ENCODE data around the gene L1CAM. TPM values are rescaled to one million over a fixed set of nuclear protein-coding genes. Genes with fewer than 3 reads are reported as not detected.

The L1CAM gene
- total RNA-seq, 1 experiment from 2014 or later = 49.7 TPM

DNA sequence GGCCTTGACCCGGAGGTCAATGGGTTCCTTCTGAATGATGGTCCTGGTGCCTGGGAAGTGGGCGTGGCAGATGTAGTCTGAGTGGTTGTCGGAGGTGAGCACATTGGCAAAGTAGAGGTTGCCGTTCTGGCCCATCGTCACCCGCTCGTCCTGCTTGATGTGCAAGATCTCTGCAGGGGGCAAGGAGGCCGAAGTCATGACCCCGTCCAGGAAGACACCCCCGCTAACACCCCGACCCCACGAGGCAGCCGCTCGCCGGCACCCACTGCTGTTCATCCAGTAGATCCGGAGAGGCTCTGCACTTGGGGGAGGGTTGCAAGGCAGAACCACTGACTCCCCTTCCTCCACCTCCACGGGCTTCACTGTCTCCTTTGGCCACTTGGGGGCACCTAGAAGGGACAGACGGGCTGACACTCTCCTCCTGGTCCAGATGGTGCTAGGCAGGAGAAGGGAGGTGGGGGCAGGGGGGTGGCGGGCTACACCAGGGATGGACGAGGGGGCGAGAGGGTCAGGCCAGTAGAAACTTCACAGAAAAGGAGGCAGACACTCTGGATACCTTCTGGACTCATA is 15.1 kb downstream of the L1CAM start:
- in situ Hi-C loops (cut with HindIII; ENCODE audit: low pct_unique_long_range_greater_than_20kb, low sequenced_read_pairs) = no loop called here
- DNase-seq (ENCODE audit: low read depth) = no peak

DNA sequence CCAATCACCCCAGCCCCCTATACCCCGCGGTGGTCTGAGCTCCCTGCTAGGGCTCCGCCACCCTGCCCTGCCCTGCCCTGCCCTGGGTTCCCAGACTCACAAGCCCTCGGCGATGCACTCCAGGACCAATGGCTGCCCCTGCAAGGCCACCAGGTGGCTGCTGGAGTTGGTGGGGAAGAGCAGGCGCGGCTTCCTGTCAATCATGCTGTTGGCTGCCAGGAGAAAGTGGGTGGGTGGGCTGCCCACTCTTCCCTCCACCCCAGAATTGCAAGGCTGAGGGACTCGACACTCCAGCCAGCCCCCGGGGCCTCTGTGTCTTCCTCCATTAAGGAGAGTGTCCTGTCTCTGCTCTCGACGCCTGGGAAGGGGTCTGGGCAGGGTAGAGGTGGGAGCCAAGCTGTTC is 15.7 kb downstream of the L1CAM start:
- DNase-seq (ENCODE audit: low read depth) = no peak
- in situ Hi-C loops (cut with HindIII; ENCODE audit: low pct_unique_long_range_greater_than_20kb, low sequenced_read_pairs) = no loop called here

DNA sequence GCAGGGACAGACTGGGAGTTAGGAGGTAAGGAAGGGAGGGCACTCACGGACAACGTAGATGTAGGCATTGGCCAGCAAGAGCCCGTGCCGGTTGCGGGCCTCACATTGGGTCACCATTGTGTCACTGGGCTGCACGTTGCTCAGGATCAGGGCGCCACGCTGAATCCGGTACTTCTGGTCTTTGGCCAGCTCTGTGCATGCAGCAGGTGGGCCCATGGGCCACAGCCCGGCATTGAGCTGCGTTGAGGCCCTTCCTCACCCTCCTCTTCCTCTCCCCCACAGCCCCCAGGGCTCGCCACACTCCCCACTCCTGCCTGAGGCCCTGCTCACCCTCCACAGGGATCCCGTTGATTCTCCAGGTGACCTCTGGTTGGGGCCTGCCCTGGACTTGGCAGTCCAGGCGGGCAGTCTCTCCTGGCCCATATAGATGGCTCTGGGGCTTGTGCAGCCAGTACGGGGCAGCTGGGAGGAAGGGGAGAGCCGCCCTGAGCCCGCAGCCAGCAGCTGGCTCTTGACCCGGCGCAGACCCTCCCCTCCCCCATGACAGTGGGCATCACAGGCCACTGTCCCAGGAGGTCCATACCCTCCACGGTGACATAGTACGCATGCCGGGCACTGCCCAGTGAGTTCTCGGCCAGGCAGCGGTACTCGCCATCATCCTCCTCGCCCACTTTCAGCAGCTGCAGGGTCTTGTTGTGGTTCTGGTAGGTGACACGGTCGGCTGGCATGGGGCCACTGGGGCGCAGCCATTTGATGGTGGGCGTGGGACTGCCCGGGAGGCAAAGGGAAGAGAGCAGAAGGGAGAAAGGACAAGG is 16.3 kb downstream of the L1CAM start:
- no peak for DNase-seq (ENCODE audit: low read depth)
- in situ Hi-C loops (cut with HindIII; ENCODE audit: low pct_unique_long_range_greater_than_20kb, low sequenced_read_pairs) = no loop called here

DNA sequence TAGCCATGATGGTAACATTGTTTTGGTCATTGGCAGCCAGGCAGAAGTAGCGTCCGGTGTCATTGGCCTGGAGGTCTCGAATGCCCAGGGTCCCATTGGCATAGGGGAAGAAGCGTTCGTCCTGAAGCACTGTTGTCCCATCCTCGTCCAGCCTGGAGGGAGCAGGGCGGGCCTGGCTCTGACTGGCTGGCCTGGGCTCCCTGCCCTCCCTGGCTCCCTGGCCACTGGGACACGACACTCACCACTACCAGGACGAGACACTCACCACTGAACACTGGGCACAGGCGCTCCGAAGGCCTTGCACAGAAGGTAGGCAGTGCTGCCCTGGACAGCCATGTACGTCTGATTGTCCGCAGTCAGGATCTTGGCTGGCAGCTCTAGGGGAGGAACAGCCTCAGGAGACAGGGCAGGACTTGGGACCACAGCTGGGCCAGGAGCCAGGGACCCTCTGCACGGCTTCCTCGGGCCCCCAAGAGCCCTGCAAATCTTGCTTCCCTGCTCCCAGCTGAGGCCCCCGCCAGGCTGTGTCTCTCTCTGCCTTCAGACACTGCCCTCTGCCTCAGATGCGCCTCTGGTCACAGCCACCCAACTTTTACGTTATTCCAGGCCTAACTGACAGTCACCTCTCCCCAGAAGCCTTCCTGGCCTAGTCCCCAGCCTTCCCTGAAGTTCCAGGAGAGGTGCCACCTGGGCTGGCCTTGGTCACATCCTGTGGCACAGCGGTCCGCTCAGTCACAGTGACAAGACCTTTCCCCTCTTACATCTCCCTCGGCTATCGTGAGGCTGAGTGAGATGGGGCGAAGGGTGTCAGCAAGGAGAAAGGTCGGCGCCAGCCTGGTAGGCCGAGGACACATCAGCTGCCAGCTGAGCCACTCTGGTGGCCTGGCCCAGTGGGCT is 17.1 kb downstream of the L1CAM start:
- in situ Hi-C loops (cut with HindIII; ENCODE audit: low pct_unique_long_range_greater_than_20kb, low sequenced_read_pairs) = no loop called here
- no peak for DNase-seq (ENCODE audit: low read depth)

DNA sequence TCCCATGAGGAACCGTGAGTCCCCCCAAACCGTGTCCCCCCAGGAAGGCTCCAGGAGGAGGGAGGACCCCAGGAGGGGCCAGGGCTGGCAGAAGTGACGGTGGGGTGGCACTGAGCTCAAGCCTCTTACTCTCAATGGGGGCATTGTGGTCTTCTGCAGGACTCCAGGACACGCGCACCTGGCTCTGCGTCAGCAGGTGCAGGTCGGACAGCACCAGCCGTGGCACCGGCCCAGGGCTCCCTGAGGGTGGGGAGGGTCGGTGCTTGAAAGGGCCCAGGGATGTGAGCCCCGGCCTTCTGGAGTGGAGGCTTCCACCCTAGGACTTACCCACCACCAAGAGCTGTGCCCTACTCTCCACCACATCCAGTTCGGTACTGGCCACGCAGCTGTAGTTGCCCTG is 18.3 kb downstream of the L1CAM start:
- DNase-seq (ENCODE audit: low read depth) = no peak
- in situ Hi-C loops (cut with HindIII; ENCODE audit: low pct_unique_long_range_greater_than_20kb, low sequenced_read_pairs) = no loop called here

DNA sequence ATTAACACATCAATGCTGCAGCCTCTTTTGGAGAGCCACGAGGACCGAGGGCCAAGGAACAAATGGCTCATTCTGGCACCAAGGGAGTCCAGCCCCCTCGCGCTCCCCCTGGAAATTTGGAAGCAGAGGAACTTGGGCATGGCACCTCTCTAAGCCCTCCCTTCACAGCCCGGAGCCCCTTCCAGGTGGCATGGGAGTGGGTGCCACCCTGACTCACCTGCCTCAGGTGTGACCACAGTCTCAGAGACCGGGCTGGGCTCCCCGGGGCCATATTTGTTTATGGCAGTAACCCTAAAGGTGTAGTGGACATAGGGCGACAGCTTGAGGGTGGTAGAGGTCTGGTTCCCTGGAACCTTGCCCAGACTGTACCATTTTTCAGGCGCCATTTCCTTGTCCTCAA is 18.8 kb downstream of the L1CAM start:
- in situ Hi-C loops (cut with HindIII; ENCODE audit: low pct_unique_long_range_greater_than_20kb, low sequenced_read_pairs) = no loop called here
- DNase-seq (ENCODE audit: low read depth) = no peak

DNA sequence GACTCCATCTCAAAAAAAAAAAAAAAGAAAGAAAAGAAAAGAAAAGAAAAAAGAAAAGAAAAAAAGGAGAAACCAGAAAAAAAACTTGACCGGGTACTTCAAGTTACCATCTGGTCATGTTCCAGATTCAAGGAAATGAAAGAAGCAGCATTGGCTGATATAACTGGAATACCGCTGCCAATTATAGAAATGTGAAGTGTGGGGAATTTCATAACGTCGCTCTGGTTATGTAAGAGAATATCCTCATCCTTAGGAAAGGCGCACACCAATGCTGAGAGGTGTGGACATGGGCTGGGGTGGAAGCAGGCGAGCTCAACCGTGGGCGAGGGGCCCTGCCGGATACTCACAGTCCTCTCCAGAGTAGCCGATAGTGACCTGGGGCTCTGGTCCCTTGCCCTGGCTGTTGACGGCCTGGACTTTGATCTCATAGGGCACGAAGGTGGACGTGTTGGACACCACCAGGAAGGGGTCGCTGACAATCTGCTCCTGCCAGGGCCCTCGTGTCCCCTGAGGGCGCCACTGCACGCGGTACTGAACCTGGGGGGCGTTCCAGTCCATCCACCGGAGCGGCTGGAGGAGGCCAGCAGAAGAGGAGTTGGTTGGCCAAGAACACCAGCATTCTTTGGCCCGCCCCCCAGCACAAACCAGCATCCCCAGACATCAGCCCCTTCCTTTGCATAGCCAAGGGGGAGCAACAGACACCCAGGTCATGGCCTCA is 19.5 kb downstream of the L1CAM start:
- no peak for DNase-seq (ENCODE audit: low read depth)
- in situ Hi-C loops (cut with HindIII; ENCODE audit: low pct_unique_long_range_greater_than_20kb, low sequenced_read_pairs) = no loop called here

DNA sequence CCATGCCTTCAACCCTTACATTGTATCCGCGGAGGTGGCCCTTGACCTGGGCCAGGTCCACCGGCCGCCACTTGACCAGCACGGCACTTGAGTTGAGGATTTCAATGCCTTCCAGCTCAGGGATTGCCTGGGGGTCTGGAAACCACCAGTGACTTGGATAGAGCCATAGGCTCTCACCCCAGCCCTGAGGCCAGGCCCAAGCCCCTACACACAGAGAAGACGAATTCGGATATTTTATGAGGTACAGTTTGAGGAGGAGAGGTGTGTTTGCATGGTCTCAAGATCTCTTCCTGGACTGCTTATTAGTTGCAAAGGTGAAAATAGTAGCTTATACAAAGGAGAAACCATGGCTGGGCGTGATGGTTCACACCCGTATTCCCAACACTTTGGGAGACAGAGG is 20.3 kb downstream of the L1CAM start:
- in situ Hi-C loops (cut with HindIII; ENCODE audit: low pct_unique_long_range_greater_than_20kb, low sequenced_read_pairs) = no loop called here
- DNase-seq (ENCODE audit: low read depth) = no peak

DNA sequence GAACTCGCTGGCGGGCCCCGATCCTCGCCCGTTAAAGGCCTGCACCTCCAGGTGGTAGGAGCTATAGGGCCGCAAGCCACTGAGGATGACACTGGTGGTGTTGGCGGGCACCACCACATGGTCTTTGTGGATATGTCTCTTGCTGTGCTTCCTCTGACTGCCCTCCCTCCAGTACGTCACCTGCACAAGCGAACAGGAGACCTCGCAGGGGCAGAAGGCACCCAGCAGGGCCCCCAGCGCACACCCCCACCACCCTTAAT is 20.7 kb downstream of the L1CAM start:
- in situ Hi-C loops (cut with HindIII; ENCODE audit: low pct_unique_long_range_greater_than_20kb, low sequenced_read_pairs) = no loop called here
- DNase-seq (ENCODE audit: low read depth) = no peak

DNA sequence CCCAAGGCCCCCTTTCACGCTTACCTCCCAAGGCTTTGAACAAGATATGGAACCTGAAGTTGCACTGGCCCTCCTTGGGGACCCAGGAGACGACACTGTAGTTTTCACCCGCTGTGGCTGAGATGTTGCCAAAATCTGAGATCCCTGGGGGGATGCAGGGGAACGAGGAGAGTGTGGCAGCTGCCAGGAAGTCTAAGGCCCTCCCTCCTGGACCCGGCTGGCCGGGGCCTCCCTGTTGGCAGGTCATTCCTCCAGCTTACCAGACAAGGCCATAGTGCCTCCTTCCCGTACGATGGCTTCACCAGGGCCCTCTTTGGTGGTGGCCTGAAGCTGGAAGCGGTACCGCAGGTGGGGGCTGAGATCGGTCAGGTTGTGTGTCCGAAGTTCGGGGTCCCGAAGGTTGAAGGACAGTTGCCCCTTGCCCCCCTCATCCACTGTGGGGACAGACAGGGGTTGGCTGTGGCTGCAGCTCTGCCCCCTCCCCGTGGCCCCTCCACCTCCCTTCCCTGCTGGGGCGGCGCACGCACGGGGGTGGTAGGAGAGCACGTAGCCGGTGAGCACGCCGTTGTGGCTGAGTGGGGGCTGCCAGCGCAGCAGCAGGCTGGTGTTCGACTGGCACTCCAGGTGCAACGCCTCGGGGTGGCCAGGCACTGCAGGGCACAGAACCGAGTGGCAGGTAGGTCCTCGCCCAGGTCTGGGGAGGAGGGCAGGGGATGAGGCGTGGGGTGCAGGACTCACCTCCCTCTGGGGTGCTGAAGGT is 21.2 kb downstream of the L1CAM start:
- in situ Hi-C loops (cut with HindIII; ENCODE audit: low pct_unique_long_range_greater_than_20kb, low sequenced_read_pairs) = no loop called here

DNA sequence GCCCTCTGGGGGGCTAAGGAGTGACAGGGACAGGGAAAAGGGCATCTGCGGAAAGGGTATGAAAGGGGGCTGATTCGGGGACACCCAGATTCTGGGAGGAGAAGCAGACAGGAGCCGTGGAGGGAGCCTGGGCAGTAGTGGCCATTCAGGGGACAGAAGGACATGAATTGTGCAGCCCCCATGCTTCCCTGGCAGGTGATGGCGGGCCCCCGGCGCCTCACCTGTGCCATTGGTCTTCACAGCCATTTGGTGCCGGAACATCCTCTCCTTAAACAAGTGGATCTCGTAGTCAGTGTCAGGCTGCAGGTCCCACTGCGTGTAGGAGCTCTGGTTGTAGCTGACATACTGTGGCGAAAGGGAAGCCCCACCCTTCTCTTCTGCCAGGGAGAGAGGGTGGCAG is 21.9 kb downstream of the L1CAM start:
- in situ Hi-C loops (cut with HindIII; ENCODE audit: low pct_unique_long_range_greater_than_20kb, low sequenced_read_pairs) = no loop called here

More for the DNA sequence above, 21.2 kb downstream of the L1CAM start:
- no peak for DNase-seq (ENCODE audit: low read depth)

DNA sequence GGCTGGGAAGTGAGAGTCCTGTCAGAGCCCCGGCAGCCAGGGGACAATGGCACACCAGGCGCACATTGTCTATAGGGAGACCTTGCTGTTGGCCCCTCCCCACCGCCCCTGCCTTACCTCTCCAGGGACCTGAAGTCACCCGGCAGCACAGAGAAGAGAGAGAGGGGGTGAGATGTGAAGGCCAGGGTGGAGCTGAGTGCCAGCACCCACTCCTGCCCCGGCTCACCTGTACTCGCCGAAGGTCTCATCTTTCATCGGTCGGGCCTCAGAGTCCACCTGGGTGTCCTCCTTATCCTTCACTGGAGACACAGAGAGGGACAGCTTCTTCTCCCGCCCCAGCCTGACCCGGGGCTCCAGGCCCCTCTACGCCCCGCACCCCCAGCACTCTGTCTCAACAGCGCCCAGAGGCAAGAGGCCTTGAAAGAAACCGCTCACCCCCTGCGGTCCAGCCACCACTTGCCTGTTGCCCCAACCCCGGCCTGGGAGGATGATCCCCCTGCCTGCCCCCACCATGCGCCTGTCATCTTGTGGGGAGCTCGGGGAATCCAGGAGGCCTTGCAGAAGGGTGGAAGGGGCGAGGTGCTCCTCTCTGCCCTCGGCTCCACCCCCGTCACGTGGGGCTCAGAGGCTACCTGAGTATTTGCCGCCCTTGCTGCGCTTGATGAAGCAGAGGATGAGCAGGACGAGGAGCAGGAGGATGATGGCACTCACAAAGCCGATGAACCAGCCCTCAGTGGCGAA is 22.6 kb downstream of the L1CAM start:
- in situ Hi-C loops (cut with HindIII; ENCODE audit: low pct_unique_long_range_greater_than_20kb, low sequenced_read_pairs) = no loop called here
- no peak for DNase-seq (ENCODE audit: low read depth)

More for the DNA sequence above, 21.9 kb downstream of the L1CAM start:
- DNase-seq (ENCODE audit: low read depth) = no peak

DNA sequence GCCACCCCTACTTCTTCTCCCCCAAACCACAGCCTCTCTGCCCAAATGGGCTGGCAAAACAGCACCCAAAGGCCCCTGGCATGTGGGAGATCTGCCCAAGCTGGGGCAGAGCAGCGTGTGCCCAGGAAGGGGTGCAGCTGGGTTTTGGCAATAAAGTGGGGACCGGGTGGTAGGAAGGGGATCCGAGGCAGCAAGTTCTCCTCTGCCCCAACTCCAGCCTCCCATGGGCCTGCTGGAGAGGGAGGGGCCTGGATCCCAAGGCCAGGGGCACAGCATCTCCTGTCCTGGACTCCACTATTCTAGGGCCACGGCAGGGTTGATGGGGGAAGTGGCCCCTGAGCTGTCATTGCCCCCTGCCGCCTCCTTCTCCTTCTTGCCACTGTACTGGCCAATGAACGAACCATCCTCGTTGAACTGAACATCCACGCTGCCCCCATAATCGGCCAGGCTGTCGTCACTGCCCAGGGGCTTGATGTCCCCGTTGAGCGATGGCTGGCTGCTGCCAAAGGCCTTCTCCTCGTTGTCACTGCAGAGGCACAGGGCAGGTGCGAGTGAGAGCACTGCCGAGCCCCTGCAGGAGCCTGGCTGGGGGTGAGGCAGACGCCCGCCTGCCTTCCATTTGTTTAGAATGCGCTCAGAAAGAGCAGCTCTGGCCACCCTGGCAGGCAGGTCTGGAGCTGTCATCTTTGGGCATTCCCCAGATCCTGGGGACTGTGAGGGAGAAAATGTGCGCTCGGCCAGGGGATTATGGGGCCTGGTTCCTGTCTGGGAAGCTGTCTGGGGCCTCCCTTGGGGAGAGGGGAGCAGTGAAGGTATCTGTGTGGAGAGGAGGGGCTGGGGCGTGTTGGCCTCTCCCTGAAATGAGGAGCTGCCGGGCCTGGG is 23.4 kb downstream of the L1CAM start:
- no peak for DNase-seq (ENCODE audit: low read depth)
- in situ Hi-C loops (cut with HindIII; ENCODE audit: low pct_unique_long_range_greater_than_20kb, low sequenced_read_pairs) = no loop called here

DNA sequence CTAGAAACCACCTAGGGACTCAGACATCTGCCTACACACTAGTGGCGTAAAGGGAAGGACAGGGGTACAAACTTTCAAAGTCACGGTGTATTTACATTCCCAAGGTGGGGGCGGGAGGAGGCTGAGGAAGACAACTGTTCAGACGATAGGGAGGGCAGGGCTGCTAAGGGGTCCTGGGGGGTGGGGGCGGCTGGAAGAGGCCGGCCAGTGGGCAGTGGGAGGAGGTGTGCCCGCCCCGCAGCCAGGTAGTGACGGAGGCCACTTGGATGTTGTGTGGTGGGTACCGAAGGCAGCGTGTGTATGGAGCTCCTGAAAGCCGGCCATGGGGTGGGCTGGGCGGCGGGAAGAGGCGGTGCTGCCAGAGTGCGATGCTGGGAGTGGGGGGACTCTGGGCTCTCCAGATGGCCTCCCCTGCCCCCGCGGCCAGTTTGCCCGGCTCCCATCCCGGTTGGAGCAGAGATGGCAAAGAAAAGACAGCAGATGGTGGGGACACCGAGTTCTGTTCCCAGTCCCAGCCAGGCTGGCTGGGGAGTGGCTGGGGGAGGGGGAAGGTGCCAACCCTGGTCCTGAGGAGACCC is 24.2 kb downstream of the L1CAM start:
- no peak for DNase-seq (ENCODE audit: low read depth)
- in situ Hi-C loops (cut with HindIII; ENCODE audit: low pct_unique_long_range_greater_than_20kb, low sequenced_read_pairs) = no loop called here

DNA sequence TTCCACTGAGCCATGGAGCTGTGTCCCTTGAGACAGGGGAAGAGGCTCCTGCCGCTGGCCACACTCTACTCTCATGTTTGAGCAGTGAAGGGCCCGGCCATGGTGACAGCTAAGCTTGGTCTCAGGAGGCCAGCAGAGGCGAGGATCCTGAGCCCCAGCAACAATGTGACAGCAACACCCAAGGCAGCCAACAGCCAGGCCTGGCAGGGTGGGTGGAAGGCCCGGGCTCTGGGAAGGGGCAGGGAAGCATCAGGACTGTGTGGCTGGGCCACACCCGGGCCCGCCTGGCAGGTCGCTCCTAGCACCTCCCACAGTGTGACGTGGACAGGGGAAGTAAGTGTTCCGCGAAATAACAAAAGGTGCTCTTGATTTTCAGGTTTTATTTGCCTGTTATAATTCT is 24.8 kb downstream of the L1CAM start:
- DNase-seq (ENCODE audit: low read depth) = no peak
- in situ Hi-C loops (cut with HindIII; ENCODE audit: low pct_unique_long_range_greater_than_20kb, low sequenced_read_pairs) = no loop called here

DNA sequence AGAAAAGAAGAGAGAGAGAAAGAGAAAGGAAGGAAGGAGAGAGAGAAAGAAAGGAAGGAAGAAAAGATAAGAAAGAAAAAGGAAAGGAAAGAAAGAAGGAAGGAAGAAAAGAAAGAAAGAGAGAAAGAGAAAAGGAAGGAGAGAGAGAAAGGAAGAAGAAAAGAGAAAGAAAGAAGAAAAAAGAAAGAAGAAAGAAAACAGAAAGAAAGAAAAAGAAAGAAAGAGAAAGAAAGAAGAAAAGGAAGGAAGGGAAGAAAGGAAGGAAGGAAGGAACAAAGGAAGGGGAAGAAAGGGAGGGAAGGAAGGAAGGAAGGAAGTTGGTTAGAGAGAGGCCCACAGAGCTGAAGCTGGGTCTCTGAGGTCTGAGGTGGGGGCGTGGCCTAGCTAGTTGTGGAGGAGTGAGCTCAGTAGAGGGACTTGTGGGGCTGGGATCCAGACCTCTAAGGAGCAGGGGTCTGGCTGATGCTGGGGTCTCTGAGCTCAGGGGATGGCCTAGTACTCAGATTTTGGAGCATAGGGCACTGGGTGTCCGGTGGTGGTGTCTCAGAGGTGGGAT is 28.5 kb downstream of the L1CAM start:
- in situ Hi-C loops (cut with HindIII; ENCODE audit: low pct_unique_long_range_greater_than_20kb, low sequenced_read_pairs) = no loop called here
- DNase-seq (ENCODE audit: low read depth) = no peak
